Neutrophil (primary cell): ENCODE data around the gene HAGH.

ENCODE experiments used
- H3K27ac ChIP-seq: fragments of 200-600 bp; sonication (generic); 2 replicates; pipeline ENCODE4 v1.5.1; 2016; ENCODE audit warnings: mild to moderate bottlenecking, moderate library complexity
- H3K27me3 ChIP-seq: fragments of 200-600 bp; sonication (generic); 2 replicates; pipeline ENCODE4 v1.6.0; 2016; ENCODE audit warnings: mild to moderate bottlenecking
- H3K36me3 ChIP-seq: fragments of 200-600 bp; sonication (generic); 2 replicates; pipeline ENCODE4 v1.5.1; 2017
- H3K4me1 ChIP-seq, 2 experiments: fragments of 200-600 bp in 1 of 2; sonication (generic) in 1 of 2; 1 replicate in 1 of 2; 2 replicates in 1 of 2; pipeline versions ENCODE4 v1.5.1 to v1.6.1; 2013 to 2016; ENCODE audit warnings: low read depth in 1 of 2, low read length in 1 of 2, mild to moderate bottlenecking in 1 of 2, moderate library complexity in 1 of 2; ENCODE audit not compliant: control insufficient read depth in 1 of 2, insufficient read depth in 1 of 2
- H3K4me3 ChIP-seq, 2 experiments: fragments of 200-600 bp in 1 of 2; sonication (generic) in 1 of 2; 1 replicate in 1 of 2; 2 replicates in 1 of 2; pipeline ENCODE4 v1.5.1; 2013 to 2016; ENCODE audit warnings: low read depth in 1 of 2, low read length in 1 of 2, mild to moderate bottlenecking in 1 of 2, moderate library complexity in 1 of 2
- H3K9me3 ChIP-seq: fragments of 200-600 bp; sonication (generic); 2 replicates; pipeline ENCODE4 v1.5.1; 2016
- TF ChIP-seq, protein P1 (sequence below): fragments of 200-600 bp; sonication (generic); IDR thresholded peaks from 2 replicates; pipeline ENCODE4 v1.5.1; 2016; ENCODE audit warnings: antibody characterized with exemption

Gene HAGH

DNA sequence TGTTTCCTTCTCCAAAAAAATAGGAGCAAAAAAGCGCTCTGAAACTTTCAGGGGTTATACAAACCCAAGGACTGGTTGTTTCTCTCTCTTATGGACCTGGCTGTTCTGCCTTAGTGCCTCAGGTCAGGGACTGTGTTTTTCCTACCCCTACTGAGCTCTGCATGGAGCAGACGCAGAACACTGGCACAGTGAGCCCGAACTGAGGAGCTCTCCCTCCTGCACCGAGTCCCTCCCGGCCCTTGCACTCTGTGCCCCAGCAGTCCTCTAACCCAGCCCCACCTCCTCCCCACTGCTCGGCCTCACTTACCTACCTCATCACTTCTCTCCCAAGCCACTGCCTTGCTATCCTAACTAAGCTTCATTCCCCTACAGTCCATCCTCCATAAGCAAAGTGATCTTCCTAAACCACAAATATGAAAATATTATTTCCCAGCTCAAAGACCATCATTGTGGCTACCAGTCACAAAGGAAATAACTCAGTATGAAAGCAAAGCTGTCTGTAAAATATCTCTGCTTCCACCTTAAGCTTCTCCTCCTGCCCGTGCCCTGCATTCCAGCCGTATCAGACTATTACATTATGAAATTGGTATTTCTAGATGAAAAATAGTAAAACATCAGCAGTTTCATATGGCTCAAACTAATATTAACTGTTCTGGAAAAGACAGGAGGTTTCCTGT lies 31.7 kb upstream of the HAGH start:
- H3K4me1 ChIP-seq = no peaks in the 10 kb centered on the region

DNA sequence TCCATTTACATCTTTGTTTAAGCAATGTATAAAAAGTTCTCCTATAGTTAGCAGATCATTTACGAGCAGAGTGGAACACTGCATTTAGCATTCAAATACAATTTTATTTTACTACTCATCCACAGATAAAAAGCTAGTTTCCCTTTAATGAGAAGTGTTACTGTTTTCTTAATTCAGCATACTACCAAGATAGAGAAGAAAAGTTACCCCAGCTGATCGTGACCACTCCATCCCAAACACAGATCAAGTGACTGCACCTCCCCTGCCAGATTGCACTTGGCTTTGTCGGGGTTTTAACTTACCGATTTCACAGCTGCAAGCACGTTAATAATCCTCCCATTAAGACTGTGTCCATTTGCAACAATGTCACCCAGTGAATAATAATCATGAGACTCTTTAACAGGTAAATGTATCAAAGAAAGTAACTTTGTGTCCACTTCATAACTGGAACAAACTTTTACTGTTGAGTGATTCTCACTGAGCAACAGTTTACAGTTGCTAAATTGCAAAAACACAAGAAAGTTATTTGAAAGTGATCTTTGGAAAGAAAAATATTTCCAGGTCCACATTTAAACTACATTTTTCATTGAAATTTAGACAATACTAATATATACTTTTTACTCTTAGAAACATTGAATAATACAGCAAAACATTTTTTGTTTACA lies 30.9 kb upstream of the HAGH start:
- Histone ChIP-seq H3K36me3 (no peaks in the 10 kb centered on the region), H3K27ac (no peak overlapping the region), H3K9me3 (no peaks in the 10 kb centered on the region), H3K4me3 (no peak overlapping the region), H3K4me1 (no peaks in the 10 kb centered on the region), H3K27me3 (peaks cover 94% of the 10 kb centered on the region)
- TF ChIP-seq, protein P1, sequence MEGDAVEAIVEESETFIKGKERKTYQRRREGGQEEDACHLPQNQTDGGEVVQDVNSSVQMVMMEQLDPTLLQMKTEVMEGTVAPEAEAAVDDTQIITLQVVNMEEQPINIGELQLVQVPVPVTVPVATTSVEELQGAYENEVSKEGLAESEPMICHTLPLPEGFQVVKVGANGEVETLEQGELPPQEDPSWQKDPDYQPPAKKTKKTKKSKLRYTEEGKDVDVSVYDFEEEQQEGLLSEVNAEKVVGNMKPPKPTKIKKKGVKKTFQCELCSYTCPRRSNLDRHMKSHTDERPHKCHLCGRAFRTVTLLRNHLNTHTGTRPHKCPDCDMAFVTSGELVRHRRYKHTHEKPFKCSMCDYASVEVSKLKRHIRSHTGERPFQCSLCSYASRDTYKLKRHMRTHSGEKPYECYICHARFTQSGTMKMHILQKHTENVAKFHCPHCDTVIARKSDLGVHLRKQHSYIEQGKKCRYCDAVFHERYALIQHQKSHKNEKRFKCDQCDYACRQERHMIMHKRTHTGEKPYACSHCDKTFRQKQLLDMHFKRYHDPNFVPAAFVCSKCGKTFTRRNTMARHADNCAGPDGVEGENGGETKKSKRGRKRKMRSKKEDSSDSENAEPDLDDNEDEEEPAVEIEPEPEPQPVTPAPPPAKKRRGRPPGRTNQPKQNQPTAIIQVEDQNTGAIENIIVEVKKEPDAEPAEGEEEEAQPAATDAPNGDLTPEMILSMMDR = no peak

More for the DNA sequence above, 31.7 kb upstream of the HAGH start:
- H3K27ac ChIP-seq = no peak overlapping the region
- no peaks in the 10 kb centered on the region for H3K9me3 ChIP-seq
- H3K4me3 ChIP-seq = no peak overlapping the region
- H3K36me3 ChIP-seq = no peaks in the 10 kb centered on the region
- TF ChIP-seq, protein P1 = no peak
- peaks cover 89% of the 10 kb centered on the region for H3K27me3 ChIP-seq

DNA sequence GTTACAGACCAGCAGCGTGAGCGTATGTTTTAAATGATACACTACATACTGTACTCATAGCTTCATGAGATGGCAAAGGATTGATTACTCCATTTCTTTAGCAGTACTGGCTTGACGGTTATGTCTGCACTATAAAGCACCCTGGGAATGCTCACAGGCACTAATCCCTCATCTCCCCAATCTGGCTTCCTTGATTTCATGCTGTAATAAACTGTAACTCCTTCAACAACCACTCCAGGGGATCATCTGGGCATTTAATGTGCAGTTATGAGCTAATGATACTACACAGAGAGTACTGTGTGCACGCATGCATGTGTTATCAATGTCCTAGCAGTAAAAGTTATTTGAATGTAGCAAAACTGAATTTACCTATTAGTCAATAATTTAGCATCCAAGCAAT lies 25.2 kb upstream of the HAGH start:
- H3K4me3 ChIP-seq = no peak overlapping the region
- no peaks in the 10 kb centered on the region for H3K4me1 ChIP-seq
- no peak overlapping the region for H3K27ac ChIP-seq
- no peaks in the 10 kb centered on the region for H3K36me3 ChIP-seq
- TF ChIP-seq, protein P1 = no peak
- peaks cover 75% of the 10 kb centered on the region for H3K27me3 ChIP-seq
- no peaks in the 10 kb centered on the region for H3K9me3 ChIP-seq

DNA sequence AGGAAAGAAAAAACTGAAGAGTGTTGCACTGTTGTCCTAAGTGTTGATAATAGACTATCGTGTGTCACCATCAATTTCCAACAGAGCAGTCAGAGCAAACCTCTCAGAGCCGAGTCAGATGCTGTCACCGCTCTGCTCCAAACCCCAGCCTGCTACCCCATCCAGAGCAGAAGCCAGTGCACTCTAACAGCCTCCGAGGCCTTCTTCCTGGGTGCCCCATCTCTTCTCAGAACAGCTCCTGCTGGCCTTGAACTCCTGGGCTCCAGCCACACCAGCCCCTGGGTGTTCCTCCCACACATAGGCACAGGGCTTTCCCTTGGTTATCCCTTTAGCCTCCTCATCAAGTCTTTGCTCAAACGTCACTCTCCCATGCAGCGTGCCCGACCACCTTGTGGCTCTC lies 24.4 kb upstream of the HAGH start:
- H3K36me3 ChIP-seq = no peaks in the 10 kb centered on the region
- no peak overlapping the region for H3K4me3 ChIP-seq
- H3K27ac ChIP-seq = no peak overlapping the region
- TF ChIP-seq, protein P1 = no peak
- H3K9me3 ChIP-seq = no peaks in the 10 kb centered on the region
- H3K27me3 ChIP-seq = peaks cover 80% of the 10 kb centered on the region
- no peaks in the 10 kb centered on the region for H3K4me1 ChIP-seq

- H3K4me3 ChIP-seq = no peak overlapping the region
- H3K9me3 ChIP-seq = no peaks in the 10 kb centered on the region
- TF ChIP-seq, protein P1 = no peak
- H3K4me1 ChIP-seq = no peaks in the 10 kb centered on the region
- no peaks in the 10 kb centered on the region for H3K36me3 ChIP-seq
- H3K27me3 ChIP-seq = peaks cover 46% of the 10 kb centered on the region
- H3K27ac ChIP-seq = no peak overlapping the region
Observed at GRCh38 chr16:1846416-1846815, 19.8 kb upstream of the HAGH start.
